NK-92 (cell line): Measurements from ENCODE around the gene RPL19.
"Not testable (repeated sequence)": the region's sequence is repeated elsewhere in the genome, so short reads cannot be mapped to it uniquely, and the experiment has no call there.

ENCODE experiments used
- DNase-seq: peaks from one replicate; lab custom pipeline; 2025; ENCODE audit not compliant: unreplicated experiment; lab: John Stamatoyannopoulos, UW

The RPL19 gene

GRCh38 chr17:39240631-39241030, 40.5 kb downstream of the RPL19 start:
- no peak for DNase-seq

GRCh38 chr17:39243155-39243554, 43.1 kb downstream of the RPL19 start:
- DNase-seq: no peak

GRCh38 chr17:39244016-39244599, 44.0 kb downstream of the RPL19 start:
- DNase-seq: no peak

GRCh38 chr17:39244600-39245570, 44.8 kb downstream of the RPL19 start:
- DNase-seq: peak; percentile 21

GRCh38 chr17:39246274-39246673, 46.2 kb downstream of the RPL19 start:
- no peak for DNase-seq

GRCh38 chr17:39250076-39250475, 50.0 kb downstream of the RPL19 start:
- not testable (repeated sequence) for DNase-seq

- no peak for DNase-seq
Observed at GRCh38 chr17:39251997-39252396, 51.9 kb downstream of the RPL19 start.

GRCh38 chr17:39252788-39253460, 52.8 kb downstream of the RPL19 start:
- no peak for DNase-seq
